NOMO-1 treated with dmso at 0.1 percent for 144 hours (cell line): ENCODE results near the gene NDUFAF8.

Source experiments
- DNase-seq: peaks from one replicate; lab custom pipeline; 2025; ENCODE audit not compliant: unreplicated experiment; lab: John Stamatoyannopoulos, UW

NDUFAF8 gene

GRCh38 chr17:81288715-81289114, 49.6 kb downstream of the NDUFAF8 start:
- no peak for DNase-seq

GRCh38 chr17:81289627-81290026, 50.5 kb downstream of the NDUFAF8 start:
- no peak for DNase-seq

GRCh38 chr17:81290230-81290629, 51.1 kb downstream of the NDUFAF8 start:
- no peak for DNase-seq
